ENCODE measurements around the gene PRRG3. TPM values are rescaled to one million over a fixed set of nuclear protein-coding genes. Genes with fewer than 3 reads are reported as not detected.

Gene PRRG3
- total RNA-seq, 1 donor from 2014 or later = 0.33 TPM

Other genes starting within 250 kb of the PRRG3 start
- gene PASD1, start 131.8 kb upstream of the PRRG3 start, total RNA-seq = not detected in 2 replicates
- not detected in 2 replicates for gene FATE1, start 20.6 kb downstream of the PRRG3 start, total RNA-seq
- gene CNGA2, start 39.3 kb downstream of the PRRG3 start, total RNA-seq = not detected in 2 replicates
- not detected in 2 replicates for gene MAGEA4, start 217.4 kb downstream of the PRRG3 start, total RNA-seq